Small intestine (tissue), 7 donors: ENCODE data around the gene ZNF343. TPM values are rescaled to one million over a fixed set of nuclear protein-coding genes. Genes with fewer than 3 reads are reported as not detected.

Source experiments
- DNase-seq, 2 donors: peaks; one replicate each; pipeline versions ENCODE4 v3.0.0 to v3.0.0-alpha.2; 2013
- FAIRE-seq: peaks from 2 replicates; lab custom pipeline; 2012; peaks lifted over from hg19 to GRCh38; lab: Jason Lieb, UNC
- H3K27ac ChIP-seq, 3 donors: one replicate each; pipeline ENCODE4 v1.5.1; 2013; ENCODE audit warnings: low read length in 2 of 3, mild to moderate bottlenecking in 2 of 3, control low read depth in 1 of 3, inconsistent platforms in 1 of 3, low read depth in 1 of 3, moderate library complexity in 1 of 3
- H3K27me3 ChIP-seq, 3 donors: one replicate each; pipeline ENCODE4 v1.6.1; 2013; ENCODE audit warnings: low read length in 3 of 3, inconsistent platforms in 1 of 3; ENCODE audit not compliant: control insufficient read depth in 3 of 3, insufficient read depth in 3 of 3
- H3K36me3 ChIP-seq, 3 donors: one replicate each; pipeline ENCODE4 v1.6.1; 2013; ENCODE audit warnings: low read length in 3 of 3, inconsistent platforms in 1 of 3, low read depth in 1 of 3, mild to moderate bottlenecking in 1 of 3, moderate library complexity in 1 of 3; ENCODE audit not compliant: control insufficient read depth in 3 of 3, insufficient read depth in 2 of 3
- H3K4me1 ChIP-seq, 3 donors: one replicate each; pipeline ENCODE4 v1.6.1; 2013; ENCODE audit warnings: low read length in 2 of 3, inconsistent platforms in 1 of 3, low read depth in 1 of 3, mild to moderate bottlenecking in 1 of 3, moderate library complexity in 1 of 3; ENCODE audit not compliant: control insufficient read depth in 3 of 3, insufficient read depth in 2 of 3
- H3K4me3 ChIP-seq, 3 donors: one replicate each; pipeline ENCODE4 v1.5.1; 2013; ENCODE audit warnings: low read length in 3 of 3, control low read depth in 1 of 3, inconsistent platforms in 1 of 3, low read depth in 1 of 3, mild to moderate bottlenecking in 1 of 3, moderate library complexity in 1 of 3
- H3K9me3 ChIP-seq, 2 donors: one replicate each; pipeline ENCODE4 v1.6.1; 2013; ENCODE audit warnings: low read depth in 1 of 2, low read length in 1 of 2; ENCODE audit not compliant: control insufficient read depth in 2 of 2, insufficient read depth in 1 of 2
- WGBS, 3 donors: extraction: QIAGEN DNeasy Blood & Tissue Kit; methylation state at CpG; one replicate each; pipeline ENCODE4 v1.1.7; 2013; 5-methylcytosine and 5-hydroxymethylcytosine counted together
- polyA plus RNA-seq, 4 donors: library from polyadenylated mRNA; stranded (reverse) in 3 of 4; unstranded in 1 of 4; fragments of 200-250 nt in 3 of 4; fragments of 120-200 nt in 1 of 4; gene quantifications; one replicate each; pipeline versions ENCODE4 v1.2.1 to v1.2.3, GENCODE V29; 2013
- donor health status: healthy with polysubstance abuse.
- donor health status: control.
- donor health status: control.
- donor health status: Bipolar disorder and iron deficiency.
- donor health status: healthy.

Gene ZNF343
- polyA plus RNA-seq, 4 donors = 3.2 to 10.5 (median 4.9) TPM

- Histone ChIP-seq H3K4me1 (no peaks in the 10 kb centered on the region), H3K36me3 (no peaks in the 10 kb centered on the region), H3K27ac (no peak overlapping the region), H3K27me3 (no peaks in the 10 kb centered on the region), H3K9me3 (no peaks in the 10 kb centered on the region), H3K4me3 (no peak overlapping the region)
- DNase-seq (no peak), FAIRE-seq (no peak)
- 86 to 97% (median 89%) methylated on average over 1 of the region's 1 CpG for WGBS, 3 donors
Measured at GRCh38 chr20:2449386-2449785, 59.3 kb downstream of the ZNF343 start.

- Histone ChIP-seq H3K4me1 (no peaks in the 10 kb centered on the region), H3K9me3 (no peaks in the 10 kb centered on the region), H3K4me3 (no peak overlapping the region), H3K27ac (no peak overlapping the region), H3K36me3 (no peaks in the 10 kb centered on the region), H3K27me3 (no peaks in the 10 kb centered on the region)
- DNase-seq = no peak
- WGBS, 3 donors = 72 to 79% (median 75%) methylated on average over 4 of the region's 4 CpGs
- FAIRE-seq = no peak
Measured at GRCh38 chr20:2446845-2447244, 61.9 kb downstream of the ZNF343 start.

Other genes with a start within 250 kb of the ZNF343 start
- 1 to 10 TPM in 2 of 4 donors, under 1 TPM in 2; 0.35 to 1.6 (median 0.87) TPM for gene TGM3, start 212.9 kb downstream of the ZNF343 start, polyA plus RNA-seq
- not detected for gene TGM6, start 128.0 kb downstream of the ZNF343 start, polyA plus RNA-seq
- 100 to 1,000 TPM; 147 to 316 (median 179) TPM for gene SNRPB, start 38.1 kb downstream of the ZNF343 start, polyA plus RNA-seq
- gene TMC2, start 27.7 kb upstream of the ZNF343 start, polyA plus RNA-seq = under 1 TPM in 2 of 4 donors, not detected in 2; 0.10 to 0.37 TPM
- 100 to 1,000 TPM in 2 of 4 donors, 10 to 100 TPM in 2; 47.2 to 162 (median 98.7) TPM for gene NOP56, start 143.7 kb upstream of the ZNF343 start, polyA plus RNA-seq
- gene IDH3B, start 155.3 kb upstream of the ZNF343 start, polyA plus RNA-seq = 100 to 1,000 TPM; 116 to 142 (median 129) TPM
- gene EBF4, start 183.9 kb upstream of the ZNF343 start, polyA plus RNA-seq = 1 to 10 TPM in 3 of 4 donors, under 1 TPM in 1; 0.67 to 7.4 (median 3.2) TPM